ENCODE results near the gene KPRP.

Gene KPRP, protein sequence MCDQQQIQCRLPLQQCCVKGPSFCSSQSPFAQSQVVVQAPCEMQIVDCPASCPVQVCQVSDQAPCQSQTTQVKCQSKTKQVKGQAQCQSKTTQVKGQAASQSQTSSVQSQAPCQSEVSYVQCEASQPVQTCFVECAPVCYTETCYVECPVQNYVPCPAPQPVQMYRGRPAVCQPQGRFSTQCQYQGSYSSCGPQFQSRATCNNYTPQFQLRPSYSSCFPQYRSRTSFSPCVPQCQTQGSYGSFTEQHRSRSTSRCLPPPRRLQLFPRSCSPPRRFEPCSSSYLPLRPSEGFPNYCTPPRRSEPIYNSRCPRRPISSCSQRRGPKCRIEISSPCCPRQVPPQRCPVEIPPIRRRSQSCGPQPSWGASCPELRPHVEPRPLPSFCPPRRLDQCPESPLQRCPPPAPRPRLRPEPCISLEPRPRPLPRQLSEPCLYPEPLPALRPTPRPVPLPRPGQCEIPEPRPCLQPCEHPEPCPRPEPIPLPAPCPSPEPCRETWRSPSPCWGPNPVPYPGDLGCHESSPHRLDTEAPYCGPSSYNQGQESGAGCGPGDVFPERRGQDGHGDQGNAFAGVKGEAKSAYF

DNA sequence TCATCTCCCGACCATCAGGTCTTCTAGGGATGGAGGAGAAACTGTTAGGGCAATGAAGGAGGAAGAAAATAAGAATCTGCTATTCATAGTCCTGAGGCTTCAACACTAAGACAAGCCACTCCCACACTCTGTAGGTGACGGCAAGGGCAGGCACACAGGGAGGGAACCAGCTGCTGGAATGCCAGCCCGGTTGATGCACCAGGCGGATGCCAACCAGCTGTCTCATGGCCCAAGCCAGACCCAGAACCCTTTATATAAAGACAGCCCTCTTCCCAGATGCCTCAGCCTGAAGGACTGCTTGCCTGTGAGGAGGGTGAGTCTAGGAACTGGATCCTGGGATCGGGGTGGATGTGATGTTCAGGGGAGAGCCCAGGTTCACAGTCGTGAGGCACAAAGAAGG lies at the start of gene KPRP:
TSS of gene KPRP (plus strand) at position 279 of the 400 bp plus-strand sequence. CDS start 1,564 bp downstream, outside the sequence.
- DNase-seq (ENCODE audit: low read depth) = no peak

DNA sequence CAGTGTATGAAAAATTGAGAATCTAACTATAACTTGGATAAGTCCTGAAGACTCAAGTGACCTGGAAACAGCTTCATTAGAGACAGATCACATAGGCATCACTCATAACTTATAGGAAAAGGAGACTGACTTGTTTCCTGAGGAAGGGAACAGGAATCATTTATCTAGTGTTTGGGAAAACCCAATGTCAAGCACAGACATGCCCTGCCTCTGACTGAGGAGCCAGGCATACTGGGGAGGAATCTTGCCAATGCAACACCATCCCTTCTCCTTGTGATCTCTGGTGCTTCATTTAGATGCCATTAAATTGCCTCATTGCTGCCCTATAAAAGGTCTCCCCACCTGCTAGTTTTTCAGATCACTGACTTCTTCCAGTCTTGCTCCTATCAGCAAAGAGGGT lies 39.6 kb upstream of the KPRP start:
- DNase-seq (ENCODE audit: low read depth) = no peak

DNA sequence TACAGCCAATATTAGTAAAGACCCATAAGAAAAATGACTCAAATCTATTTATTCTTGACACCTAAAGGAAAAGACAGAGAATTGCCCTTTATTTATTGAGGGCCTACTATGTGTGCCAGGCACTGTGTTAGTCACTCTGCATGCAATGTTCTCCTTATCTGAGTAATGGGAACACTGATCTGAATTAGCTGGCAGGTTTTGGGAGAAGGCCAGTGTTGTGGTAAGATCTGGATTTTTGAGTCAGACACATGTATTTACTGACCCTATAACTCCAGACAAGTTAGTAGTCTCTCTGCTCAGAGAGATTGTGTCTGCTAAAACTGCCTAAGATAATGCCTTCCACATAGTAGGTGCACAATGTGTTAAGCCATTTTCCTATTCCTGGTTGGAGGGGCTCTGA lies 32.6 kb upstream of the KPRP start:
- no peak for DNase-seq (ENCODE audit: low read depth)

DNA sequence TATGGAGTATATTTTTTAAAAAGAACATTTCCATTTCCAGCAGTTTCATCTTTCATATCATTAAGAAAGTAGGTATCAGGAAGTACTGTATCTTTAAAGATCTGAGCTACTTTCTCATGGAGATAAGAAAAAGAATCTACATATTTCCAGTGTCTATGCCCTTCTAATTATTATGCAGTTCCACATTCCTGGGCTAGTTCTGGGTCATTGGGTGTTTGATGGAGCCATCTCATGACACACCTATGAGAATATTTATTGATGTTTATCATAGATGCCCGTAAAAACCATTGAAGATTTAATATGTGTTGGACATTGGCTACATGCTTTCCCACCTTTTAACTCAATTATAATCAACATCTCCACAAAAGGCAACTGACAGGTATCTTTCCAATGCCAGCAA lies 28.8 kb upstream of the KPRP start:
- DNase-seq (ENCODE audit: low read depth) = no peak

DNA sequence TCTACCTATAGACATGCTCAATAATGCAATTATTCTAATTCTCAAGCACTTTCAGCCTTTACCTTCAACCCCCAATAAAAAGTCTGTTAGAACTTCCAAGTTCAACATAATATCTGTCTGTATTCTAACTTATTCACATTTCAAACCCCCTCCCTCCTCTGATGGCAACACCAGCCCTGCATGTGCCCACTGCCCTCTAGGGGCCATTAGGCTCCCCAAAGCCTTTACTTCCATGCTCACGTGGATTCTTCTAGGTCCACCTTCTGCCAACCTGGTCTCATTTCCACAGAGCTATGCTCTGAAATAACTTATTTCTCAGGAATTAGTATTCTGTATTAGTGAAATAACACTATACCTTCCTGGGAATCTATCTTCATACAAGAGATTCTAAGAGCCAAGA lies 22.2 kb upstream of the KPRP start:
- no peak for DNase-seq (ENCODE audit: low read depth)

DNA sequence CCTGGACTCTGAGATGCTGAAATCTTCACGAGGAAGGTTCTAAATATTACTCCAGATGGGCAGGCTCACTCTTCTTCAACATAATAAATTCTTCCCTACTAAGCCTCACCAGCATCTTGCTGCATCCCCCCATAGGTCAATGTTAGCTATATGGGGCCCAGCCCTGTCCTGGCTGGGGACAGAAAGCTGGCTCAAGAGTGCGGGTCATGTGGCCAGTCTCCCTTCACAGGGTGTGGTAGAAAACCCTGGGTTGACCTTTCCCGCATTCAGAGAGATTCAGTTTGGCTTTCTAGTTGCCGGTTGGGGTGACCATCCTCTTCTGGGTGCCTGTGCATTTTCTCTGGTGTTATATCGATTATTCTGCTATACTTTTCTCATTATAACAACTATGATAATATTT lies 19.8 kb upstream of the KPRP start:
- no peak for DNase-seq (ENCODE audit: low read depth)

DNA sequence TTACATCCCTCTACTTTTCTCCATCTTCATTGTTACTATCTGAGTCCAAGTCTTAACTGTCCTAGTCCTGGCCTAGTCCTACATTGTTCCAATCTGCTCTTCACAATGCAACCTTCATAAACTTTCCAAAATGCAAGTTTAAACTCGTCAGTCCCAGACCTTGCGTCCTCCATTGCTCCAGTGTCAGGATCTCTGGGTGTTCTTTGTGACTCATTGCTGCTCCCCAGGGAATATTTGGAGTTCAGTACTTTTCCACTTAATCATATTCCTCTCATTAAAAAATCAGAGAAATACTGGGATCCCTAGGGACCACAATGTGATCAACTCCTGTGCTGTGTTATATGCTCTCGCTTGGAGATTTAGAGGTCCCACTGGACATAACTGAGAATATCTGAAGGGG lies 18.0 kb upstream of the KPRP start:
- DNase-seq (ENCODE audit: low read depth) = no peak

DNA sequence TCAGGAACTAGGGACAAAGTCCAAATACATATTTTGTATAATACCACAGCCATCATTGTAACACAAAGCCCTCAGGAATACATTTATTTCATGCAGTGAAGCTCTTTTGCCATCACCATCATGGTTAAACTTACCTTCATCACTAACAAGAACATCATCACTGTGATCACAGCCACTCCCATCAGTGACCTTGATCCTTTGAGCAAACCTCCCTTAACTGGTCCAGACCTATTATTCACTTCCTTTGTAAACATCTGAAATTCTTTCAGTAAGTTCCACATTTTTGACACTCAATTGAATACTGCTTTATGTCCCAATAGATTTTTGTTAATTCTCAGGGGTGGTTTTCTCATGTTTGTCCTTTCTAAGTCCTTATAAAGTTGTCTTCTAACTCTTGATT lies 16.2 kb upstream of the KPRP start:
- DNase-seq (ENCODE audit: low read depth) = no peak

DNA sequence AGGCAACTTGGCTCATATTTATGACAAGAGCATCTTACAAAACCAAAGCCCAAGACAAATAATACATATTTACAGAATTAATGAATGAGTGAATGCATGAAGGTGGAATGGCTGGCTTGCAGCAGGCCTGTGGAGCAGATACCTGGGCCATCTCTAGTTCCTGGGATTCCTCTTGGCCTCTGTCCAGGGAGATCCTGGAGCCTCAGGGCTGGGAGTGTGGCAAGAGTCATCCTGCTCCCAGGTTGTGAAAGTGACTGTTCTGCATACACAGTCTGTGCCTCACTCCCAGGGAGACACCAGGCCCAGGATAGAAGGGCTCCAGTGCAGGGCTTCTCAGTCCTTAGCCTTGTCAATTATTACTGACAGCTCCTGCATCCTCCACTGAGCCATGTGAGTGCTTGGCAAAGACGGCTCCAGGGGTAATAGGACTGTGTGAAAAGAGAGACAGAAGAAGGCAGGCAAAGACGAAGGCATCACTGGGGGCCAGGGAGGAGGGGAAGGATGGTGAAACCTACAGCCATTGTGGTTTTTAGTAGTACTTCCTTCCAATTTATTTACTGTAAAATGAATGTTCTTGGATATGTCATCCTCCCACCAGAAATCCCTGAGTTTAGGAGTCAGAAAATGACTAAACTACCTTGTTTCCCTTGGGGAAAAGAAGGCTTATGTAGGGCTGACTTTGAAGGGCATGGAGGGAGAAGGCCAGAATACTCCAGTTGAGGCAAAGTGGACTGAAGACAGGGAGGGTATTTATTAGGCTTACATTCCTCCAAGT lies 14.3 kb upstream of the KPRP start:
- DNase-seq (ENCODE audit: low read depth) = no peak

DNA sequence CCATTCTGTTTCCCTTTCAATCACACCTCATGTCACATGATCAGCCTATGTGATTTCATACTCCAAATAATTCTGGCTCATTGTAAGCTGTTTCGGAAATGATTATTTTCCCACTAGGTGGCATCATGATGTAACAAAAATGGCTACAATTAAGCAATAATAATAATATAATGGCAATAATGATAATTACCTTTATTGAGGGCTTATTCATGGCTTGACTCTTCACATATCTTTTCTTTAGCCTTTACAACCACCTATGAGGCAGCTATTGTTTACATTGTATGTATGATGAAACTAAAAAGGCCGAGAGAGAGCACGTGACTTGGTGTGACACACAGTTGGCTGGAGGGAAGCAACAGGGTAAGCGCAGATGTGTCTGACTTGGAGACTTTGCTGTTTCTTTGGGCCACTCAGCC lies 12.5 kb upstream of the KPRP start:
- DNase-seq (ENCODE audit: low read depth) = no peak

DNA sequence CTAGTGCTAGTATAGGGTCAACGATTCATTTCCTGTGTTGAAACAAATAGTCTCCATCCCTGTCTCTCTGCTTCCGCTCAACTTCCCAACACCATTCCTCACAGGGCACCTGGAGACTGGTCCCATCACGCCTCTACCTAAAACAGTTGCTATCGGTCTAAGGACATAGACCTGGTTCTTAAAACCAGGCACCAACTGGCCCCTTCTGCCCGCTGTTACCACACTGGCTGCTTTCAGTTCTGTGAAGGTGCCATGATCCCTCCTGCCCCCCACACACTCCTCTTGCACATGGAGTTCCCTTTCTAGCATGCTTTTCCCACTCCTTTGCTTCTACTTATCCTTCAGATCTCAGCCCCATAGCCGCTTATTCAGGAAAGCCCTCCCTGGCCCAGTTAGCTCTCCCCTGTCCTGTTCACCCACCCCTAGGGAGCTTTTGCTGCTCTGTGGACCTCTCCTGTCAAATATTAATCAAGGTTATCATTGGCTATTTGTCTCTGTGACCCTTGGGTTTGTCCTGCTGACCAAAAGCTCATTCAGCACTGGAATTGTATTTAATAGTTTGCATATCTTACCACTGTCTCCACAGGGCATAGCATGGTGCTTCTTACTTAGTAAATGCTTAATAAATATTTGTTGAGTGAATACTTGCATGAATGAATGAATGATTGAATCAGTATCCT lies 11.9 kb upstream of the KPRP start:
- no peak for DNase-seq (ENCODE audit: low read depth)

DNA sequence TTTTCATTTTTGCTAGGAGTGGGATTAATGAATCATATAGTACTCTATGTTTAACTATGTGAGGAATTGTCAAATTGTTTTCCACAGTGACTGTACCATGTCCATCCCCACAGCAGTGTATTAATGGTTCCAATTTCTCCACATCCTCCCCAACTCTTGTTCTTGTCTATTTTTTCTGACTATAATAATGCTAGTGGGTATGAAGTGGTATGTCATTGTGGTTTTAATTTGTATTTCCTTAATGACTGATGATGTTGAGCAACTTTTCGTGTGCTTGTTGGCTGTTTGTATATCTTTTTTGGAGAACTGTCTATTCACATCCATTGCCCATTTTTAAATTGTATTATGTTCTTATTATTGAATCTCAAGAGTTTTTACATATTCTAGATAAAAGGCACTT lies 10.0 kb upstream of the KPRP start:
- DNase-seq (ENCODE audit: low read depth) = no peak

DNA sequence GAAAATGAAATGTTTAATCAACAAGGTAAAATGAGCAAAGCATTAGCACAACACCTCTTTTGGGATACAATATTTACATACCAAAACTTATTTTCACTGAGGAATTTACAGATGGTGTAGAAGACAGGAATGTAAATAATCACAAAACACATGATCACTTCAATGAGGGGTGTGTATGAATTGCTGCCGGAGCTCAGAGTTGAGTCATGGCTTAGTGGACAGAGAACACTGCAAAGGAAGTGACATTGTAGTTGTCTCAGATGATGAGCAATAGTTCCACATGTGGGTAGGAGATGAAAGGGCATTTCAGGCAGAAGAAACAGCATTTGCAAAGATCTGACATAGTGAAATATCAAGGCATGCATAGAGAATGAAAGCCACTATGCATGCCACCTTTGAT lies 5.6 kb upstream of the KPRP start:
- DNase-seq (ENCODE audit: low read depth) = no peak

DNA sequence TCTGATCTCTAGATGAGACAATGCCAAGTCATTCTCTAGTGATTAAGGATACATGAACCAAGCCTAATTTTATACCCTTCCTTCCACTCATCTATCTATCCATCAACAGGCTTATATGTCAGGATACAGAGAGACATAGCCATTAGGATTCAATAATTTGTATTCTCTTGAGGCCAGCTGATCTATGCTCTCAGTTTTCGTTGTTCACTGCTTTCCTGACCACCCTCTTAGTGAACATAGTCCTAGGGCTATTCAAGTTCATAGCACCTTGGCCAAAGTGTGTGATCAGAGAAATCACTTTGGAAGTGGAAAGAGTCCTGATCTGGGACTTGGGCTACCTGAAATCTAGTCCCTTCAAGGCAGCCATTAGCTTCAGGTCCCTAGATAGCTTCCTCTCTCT lies 4.2 kb upstream of the KPRP start:
- DNase-seq (ENCODE audit: low read depth) = no peak

DNA sequence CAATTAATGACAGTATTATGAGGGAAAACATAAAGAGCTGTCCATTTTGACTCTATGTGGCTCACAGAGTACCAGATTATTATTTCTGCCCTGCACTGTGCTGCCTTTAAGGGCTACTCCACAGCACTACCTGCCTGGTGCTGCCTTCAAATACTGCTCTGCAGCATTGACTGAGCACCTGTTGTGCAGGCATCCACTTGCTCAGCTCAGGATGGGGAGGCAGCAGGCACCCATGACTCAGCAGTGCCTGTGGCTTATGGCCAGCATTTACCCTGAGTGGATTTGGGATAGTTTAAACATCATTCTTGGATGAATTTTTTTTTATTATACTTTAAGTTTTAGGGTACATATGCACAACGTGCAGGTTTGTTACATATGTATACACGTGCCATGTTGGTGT lies 953 bp upstream of the KPRP start:
- DNase-seq (ENCODE audit: low read depth) = no peak

DNA sequence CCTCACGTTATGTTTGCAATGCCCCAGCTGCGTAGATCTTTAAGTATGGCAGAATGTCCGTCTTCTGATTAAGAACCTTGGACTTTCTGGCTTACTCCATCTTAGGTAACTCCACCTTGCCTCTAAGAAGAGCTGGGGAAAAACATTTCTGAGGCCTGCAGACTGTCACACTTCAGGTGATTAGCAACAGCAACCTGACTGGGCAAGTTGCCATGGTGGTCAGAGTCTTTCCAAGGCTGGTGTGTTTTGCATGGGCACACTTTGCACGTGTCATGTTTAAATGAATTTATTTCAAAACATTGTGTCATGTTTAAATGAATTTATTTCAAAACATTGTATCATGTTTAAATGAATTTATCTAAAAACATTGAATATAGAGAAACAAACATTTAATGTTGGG lies 811 bp downstream of the KPRP start:
- DNase-seq (ENCODE audit: low read depth) = no peak

DNA sequence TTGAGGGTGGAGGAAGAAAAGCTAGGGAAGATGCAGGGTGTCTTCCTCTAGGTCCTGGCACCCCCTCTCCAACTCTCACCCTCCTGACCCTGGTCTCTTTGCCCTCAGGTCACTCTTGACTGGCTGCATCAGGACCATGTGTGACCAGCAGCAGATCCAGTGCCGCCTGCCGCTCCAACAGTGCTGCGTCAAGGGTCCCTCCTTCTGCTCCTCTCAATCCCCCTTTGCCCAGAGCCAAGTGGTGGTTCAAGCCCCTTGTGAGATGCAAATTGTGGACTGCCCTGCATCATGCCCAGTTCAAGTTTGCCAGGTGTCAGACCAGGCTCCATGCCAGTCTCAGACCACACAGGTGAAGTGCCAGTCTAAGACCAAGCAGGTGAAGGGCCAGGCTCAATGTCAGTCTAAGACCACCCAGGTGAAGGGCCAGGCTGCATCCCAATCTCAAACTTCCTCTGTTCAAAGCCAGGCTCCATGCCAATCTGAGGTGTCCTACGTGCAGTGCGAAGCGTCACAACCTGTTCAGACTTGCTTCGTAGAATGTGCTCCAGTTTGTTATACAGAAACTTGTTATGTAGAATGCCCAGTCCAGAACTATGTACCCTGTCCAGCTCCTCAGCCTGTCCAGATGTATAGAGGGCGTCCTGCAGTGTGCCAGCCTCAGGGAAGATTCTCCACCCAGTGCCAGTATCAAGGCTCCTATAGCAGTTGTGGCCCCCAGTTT lies 1.8 kb downstream of the KPRP start:
- DNase-seq (ENCODE audit: low read depth) = no peak

DNA sequence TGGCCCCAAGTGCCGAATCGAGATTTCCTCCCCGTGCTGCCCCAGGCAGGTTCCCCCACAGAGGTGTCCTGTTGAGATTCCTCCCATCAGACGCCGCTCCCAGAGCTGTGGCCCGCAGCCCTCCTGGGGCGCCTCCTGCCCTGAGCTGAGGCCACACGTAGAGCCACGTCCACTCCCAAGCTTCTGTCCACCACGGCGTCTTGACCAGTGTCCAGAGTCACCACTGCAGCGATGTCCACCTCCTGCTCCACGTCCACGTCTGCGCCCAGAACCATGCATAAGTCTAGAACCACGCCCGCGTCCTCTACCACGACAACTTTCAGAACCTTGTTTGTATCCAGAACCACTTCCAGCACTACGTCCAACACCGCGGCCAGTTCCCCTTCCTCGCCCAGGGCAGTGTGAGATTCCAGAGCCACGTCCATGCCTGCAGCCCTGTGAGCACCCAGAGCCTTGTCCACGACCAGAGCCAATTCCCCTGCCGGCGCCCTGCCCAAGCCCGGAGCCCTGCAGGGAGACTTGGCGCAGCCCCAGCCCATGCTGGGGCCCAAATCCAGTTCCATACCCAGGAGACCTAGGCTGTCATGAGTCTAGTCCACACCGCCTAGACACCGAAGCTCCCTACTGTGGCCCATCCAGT lies 2.8 kb downstream of the KPRP start:
- DNase-seq (ENCODE audit: low read depth) = no peak

DNA sequence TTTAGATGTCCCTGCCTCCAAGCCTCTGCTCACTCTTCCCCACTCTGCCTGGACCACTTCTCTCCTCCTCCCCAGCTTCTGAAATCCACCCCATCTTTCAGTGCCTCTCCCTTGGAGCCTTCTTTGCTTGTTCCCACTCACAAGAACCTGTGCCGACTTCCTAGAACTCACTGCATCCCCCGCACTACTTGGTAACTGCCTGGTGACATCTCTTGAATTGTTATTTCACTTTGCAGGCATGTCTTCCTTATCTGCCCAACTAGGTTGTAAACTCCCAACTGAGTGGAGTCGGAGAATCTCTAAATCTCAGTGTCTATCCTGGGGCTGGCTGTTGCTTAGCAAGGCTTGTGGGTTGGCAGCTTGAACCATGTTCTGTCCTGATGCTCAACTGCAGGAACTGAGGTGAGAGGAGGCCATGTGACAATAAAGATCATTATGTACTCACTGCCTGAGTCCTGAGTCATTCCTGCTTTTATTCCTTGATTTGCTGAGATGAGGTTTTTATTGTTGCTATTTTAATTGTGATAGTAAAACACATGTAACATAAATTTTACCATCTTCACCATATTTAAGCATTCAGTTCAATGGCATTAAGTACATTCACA lies 3.9 kb downstream of the KPRP start:
- DNase-seq (ENCODE audit: low read depth) = no peak

DNA sequence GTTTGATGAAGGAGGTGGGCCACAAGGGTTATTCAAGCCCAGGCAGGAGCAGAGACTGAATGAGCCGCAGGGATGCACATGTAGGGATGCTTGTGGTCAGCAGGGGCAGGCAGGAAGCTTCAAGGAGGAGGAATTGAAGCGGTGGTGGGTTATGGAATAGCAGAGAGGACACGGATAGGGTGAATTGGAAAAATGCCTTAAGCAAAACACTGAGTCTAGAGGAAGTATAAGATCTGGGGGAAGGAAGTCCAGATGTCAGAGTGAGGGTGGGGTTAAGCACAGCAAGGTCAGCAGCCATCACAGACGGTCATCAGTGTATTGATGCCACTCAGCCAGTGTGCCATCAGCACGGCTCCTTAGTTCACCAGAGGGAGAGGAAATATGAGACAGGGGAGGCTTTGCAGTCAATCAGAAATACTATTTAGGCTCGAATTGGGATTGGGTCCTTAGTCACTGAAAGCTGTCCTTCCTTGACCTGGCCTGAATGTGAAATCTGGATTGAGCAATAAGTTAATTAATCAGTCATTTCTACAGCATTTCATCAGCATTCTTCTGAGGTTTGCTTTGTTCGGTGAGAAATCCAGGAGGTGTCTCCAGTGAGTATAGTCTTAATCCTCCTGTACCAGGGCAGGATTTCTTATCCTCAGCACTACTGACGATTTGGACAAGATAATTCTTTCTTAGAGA lies 11.2 kb downstream of the KPRP start:
- no peak for DNase-seq (ENCODE audit: low read depth)
